ENCODE measurements around the gene TMEM238L.
"Not testable (repeated sequence)": the region's sequence is repeated elsewhere in the genome, so short reads cannot be mapped to it uniquely, and the experiment has no call there.

TMEM238L gene

DNA sequence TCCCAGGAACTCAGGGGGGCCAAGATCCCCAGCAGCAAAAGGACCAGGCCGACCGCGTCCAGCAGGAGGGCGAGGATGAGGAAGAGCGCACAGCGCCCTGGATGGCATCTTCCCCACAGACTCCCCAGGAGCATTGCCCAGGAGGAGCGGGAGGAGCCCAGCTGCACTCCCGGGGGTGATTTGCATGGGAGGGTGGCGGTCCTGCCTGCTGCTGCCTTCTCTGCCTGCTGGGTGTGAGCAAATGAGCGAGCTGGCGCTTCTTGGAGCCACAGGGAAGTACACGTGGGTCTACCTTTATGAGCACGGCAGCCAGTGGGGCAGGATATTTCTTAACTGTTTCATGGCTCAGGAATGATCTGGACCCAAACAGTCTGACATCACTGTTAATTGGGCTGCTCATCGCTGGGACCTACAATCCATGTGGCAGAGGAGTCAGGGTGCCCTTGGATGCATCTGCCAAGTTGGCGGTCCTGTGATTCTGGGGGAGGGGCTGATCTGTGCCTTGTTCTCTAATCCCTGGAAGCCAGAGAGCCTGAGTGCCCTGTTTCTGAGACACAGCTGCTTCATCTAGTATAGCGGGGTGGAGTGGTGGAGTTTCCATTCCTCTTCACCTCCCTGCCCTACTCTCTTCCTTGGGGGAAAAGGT, at the start of gene TMEM238L:
TMEM238L (minus strand) TSS at position 270 of the 646 bp plus-strand sequence; CDS start at position 134, 136 bp downstream.
- DNase-seq, result no peak

DNA sequence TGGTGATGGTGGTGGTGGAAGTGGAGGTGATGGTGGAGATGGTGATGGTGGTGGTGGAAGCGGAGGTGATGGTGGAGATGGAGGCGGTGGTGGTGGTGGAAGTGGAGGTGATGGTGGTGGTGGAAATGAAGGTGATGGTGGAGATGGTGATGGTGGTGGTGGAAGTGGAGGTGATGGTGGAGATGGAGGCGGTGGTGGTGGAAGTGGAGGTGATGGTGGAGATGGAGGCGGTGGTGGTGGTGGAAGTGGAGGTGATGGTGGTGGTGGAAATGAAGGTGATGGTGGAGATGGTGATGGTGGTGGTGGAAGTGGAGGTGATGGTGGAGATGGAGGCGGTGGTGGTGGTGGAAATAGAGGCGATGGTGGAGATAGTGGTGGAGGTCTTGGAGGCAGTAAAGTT, 42.7 kb upstream of the TMEM238L start:
- DNase-seq, result not testable (repeated sequence)

- DNase-seq, result no peak
Measured at GRCh38 chr17:10845388-10845751, 41.5 kb upstream of the TMEM238L start.

GRCh38 chr17:10844621-10845387, 40.9 kb upstream of the TMEM238L start:
- DNase-seq, result peak; percentile 17 to 62

GRCh38 chr17:10843811-10844210, 39.9 kb upstream of the TMEM238L start:
- DNase-seq, result no peak

DNA sequence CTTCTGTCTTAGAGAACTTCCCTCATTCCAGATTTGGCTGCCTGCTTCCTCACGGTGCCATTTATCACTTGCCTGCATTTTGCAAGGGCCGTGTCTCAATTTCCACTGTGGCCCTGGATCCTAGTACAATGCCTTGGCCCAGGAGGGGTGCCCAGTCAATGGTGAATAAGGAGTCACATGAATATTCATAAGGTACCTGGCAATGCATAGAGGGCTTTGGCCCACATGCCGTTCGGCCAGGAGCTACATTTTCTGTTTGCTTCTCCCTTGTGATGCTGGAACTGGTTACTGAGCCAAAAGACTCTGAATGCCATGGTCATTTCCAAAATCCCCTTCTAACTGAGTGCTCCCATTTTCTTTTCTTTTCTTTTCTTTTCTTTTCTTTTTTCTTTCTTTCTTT, 38.8 kb upstream of the TMEM238L start:
- no peak for DNase-seq

DNA sequence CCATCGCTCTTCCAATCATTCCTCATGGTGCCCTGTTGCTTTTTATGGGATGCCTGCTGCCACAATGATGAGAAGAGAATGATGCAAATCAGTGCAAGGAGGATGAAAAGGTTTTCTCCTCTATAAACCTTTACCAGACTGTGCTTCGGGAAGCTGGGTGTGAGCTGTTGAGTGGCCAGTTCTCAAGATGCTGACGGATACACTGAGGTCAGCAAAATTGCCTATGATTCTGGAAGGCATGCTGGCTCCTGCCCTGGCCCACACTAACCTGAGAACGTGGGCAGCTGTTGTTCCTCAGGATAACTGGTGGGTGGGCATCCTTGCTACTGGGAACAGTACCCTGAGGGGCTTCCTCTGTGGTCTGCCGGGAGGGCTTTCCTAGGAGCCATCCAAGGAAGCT, 34.8 kb upstream of the TMEM238L start:
- no peak for DNase-seq

GRCh38 chr17:10837921-10838320, 34.0 kb upstream of the TMEM238L start, which contains the start of gene PIRT:
TSS of gene PIRT (minus strand) at chr17:10838087. CDS start at chr17:10825645, 12,442 bp downstream.
- DNase-seq, result no peak

- DNase-seq, result no peak
Measured at GRCh38 chr17:10836966-10837590, 33.2 kb upstream of the TMEM238L start.

- no peak for DNase-seq
Measured at GRCh38 chr17:10836145-10836544, 32.2 kb upstream of the TMEM238L start.

GRCh38 chr17:10831696-10832095, 27.8 kb upstream of the TMEM238L start:
- no peak for DNase-seq

DNA sequence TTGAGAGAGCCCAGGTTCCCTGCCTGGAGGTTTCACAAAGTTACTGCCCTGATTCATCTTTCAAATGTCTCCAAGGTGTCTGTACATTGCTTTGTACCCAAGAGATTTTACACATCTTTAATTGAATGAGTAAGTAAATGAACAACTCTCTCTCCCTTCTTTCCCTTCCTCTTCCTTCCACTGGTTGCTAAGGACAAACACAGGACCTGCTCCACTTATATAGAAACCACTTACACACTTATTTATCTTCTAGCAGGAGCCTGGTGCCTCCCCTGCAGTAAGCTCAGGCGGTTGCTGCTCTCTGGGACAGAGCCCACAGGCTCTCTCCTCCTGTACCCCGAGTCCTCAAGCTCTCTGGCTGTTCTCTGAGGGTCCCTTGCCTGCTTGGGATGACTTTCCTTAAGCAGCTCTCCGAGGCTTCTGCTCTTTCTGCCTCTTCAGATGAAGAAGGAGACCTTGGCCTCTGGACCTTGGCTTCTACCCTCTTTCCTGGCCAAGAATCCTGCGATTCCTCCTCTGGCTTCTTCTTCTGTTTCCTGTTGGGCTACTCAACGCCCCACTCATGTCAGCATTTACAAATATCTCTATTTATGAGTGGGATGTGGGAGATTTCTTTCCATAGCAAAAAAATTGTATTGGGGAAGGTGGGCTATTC, 24.1 kb upstream of the TMEM238L start:
- no peak for DNase-seq

DNA sequence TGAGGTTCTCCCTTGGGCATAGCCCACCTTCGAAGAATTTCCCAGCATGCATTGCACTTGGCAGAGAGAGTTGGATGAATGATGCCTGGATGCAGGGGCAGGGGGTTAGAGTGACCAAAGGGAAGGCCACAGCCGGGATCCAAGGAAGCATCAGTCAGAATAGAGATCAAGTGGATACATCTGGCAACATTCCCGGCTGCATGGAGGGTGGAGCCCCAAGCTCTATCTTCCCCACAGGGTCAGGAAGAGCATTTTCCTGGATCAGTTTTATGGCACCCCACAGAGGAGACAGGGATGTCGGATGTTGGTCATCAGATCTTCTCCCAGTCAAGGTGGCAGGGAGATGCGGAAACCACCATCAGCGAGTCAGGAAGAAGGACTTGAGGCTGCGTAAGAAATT, 21.0 kb upstream of the TMEM238L start:
- DNase-seq, result no peak

DNA sequence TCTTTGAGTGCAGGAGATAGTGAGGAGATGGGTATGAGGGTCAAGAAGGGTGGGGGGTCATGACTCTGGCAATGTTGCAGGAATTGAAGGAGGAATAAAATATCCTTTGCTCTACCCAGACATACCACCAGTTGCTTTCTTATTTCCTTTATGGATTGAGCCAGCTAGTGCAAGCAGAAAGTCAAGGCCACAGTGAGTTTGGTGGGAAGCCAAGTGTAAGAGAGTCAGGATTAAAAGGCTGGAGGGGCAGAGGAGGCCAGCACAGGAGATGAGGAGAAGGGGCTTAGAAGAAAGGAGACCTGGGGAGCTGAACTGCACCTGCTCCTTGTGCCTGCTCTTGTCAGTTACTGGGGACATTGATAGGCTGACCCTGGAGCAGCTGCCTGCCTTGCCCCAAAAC, 17.9 kb upstream of the TMEM238L start:
- DNase-seq, result no peak

DNA sequence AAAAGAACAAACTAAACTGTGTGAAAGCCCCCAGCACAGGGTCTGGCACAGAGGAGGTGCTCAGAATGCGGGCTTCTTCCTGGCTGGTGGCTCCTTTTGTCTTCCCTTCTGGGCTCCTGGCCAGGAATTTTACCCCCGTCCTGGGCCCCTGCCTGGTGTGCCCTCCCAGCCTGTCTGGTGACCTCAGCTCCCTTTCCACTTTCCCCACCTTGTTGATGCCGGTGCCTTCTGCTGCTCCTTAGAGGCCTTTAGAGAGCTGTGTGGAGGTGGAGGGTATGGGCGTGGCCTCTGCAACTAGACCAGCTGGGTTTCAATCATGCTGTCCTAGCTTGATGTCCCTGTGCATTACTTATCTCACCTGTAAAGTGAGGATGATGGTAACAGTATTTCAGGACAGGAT, 17.2 kb upstream of the TMEM238L start:
- DNase-seq, result no peak

DNA sequence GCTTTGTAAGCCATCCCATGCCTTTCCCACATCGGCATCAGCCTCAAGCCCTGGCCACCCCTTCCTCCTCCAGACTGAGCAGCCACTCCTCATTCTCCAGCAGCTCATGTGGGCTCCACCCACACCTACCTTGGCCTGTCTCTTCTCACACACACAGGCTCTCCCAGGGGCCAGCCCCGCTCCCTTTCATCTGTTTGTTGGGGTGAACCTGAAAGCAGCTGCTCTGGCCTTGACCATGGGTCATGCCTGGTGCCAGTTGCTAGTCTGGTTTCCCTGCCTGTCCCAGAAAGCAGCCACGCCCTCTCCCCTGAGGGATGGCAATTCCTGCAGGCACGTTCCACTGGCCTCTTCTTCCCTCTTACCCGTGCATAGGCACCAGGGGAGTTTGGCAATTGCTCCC, 11.4 kb upstream of the TMEM238L start:
- no peak for DNase-seq

GRCh38 chr17:10814075-10814474, 10.2 kb upstream of the TMEM238L start:
- DNase-seq, result no peak

- no peak for DNase-seq
Measured at GRCh38 chr17:10812674-10813073, 8.8 kb upstream of the TMEM238L start.

DNA sequence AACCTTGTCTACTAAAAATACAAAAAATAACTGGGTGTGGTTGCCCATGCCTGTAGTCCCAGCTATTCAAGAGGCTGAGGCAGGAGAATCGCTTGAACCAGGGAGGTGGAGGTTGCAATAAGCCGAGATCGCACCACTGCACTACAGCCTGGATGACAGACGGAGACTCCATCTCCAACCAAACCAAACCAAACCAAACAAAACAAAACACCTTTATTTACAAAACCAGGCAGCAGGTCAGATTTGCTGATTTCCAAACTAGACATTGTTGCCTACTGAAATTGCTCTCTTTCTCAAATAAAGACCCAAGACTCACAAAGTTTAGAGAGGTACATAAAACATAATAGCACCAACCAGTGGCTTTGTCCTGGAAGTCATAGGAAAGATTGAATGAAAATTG, 5.7 kb upstream of the TMEM238L start:
- no peak for DNase-seq

DNA sequence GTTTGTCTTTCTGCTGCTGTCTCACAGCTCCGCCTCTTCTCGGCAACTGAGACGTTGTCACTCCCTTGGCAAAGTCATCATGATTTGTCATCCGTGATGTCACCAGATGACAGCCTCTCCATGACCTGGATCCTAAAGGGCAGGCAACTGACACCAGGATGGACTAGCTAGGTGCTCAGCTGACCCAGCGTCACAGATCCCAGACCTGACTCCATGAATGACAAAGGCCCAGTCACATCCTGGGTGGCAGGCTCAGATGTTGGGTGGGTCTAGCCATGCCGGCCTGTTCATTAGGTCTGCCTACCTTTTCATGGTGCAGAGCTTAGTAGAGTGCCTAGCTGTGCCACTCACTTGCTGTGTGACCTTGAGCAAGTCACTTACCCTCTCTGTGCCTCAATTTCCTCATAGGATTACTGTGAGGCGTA, 3.8 kb upstream of the TMEM238L start:
- DNase-seq, result no peak

DNA sequence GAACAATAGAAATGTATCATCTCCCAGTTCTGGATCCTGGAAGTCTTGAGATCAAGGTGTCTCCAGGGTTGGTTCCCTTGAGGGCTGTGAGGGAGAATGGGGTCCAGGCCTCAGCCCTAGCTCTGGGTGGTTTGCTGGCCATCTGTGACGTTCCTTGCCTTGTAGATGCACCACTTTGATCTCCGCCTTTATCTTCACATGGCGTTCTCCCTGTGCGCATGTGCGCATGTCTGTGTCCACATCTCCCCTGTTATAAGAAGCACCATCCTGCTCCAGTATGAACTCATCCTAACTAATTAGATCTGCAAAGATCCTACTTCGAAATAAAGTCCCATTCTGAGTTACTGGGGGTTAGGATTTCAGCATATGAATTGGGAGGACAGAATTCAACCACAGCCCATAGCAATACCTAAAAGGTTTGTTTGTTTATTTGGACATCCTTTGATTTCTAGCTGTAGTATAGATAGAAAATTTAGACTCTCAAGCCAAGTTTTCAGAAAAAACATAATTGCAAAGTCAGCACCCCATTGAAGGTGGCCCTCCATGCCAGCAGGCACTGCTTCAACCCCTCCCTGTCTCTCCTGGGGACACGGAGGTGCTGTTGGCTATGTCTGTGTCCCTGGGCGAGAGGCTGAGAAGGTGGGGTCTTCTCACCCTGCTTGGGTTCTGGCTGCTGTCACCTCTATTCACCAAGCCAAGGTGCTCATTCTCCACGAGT, 2.8 kb upstream of the TMEM238L start:
- DNase-seq, result no peak

DNA sequence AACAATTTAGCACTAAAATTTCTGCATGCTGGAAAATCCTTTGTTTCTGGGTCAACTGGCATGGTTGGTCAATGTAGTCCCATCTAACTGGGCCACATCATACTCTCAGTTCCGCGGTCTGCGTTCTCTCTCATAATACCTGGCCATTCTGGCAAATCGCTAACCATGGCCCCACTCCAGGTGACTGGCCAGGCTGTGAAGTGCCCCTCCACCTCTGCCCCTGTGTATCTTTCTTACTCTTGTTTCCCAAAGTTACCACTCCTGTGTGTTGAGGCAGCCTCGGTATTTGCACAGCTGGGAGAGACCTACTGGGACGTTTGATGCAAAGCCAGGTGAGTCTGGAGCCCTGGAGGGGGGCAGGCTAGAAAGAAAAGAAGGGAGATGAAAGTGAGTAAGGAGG, 2.0 kb upstream of the TMEM238L start:
- DNase-seq, result no peak

DNA sequence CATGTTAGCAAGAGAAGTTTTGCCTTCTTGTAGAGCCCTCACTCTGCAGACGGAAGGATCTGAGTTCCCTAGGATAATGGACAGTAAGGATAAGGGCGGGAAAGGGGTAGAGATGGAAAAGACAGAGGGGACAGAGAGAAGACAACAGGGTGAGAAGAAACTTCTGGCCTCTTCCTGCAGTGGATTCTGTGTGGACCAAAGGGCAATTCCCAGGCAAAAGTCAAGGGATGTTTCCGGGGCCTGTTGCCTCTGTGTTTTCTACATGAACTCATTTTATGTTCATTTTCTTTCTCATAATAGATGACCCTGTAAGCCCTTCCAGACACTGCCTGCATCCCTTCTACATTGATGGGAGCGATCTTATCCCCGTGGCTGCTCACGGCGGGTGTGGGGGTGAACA, 647 bp upstream of the TMEM238L start:
- DNase-seq, result no peak

All from NCI-H1930 (cell line).